Caco-2 (cell line): ENCODE measurements around the gene ITM2C. TPM values are rescaled to one million over a fixed set of nuclear protein-coding genes. Genes with fewer than 3 reads are reported as not detected.
A peak's percentile ranks its signal among the peaks of the same experiment; 100 is the strongest.

Experiments
- Bru-seq: library from RNA; stranded (reverse); fragments of 400-500 nt; gene quantifications from one replicate; lab custom pipeline; 2021; lab: Mats Ljungman, UMichigan
- BruChase-seq, 2 experiments: library from RNA; stranded (reverse); fragments of 400-500 nt; gene quantifications; one replicate each; lab custom pipeline; 2021; lab: Mats Ljungman, UMichigan
- BruUV-seq: library from RNA; stranded (reverse); fragments of 400-500 nt; replicated peaks from 2 replicates; lab custom pipeline; 2021; lab: Mats Ljungman, UMichigan
- CTCF ChIA-PET: fragments of 300-600 bp; sonication (Branson Sonifier 250); formaldehyde crosslinking; loops from one replicate; lab custom pipeline; 2022; ENCODE audit warnings: antibody characterized with exemption; lab: Charles Lee
- POLR2A ChIA-PET: fragments of 300-600 bp; sonication (Branson Sonifier 250); formaldehyde crosslinking; loops from one replicate; lab custom pipeline; 2022; ENCODE audit warnings: antibody characterized with exemption; lab: Charles Lee
- DNase-seq, 2 experiments: peaks; one replicate each; pipeline versions ENCODE4 v3.0.0 to v3.0.0-alpha.2; 2020 to 2022
- H3K27me3 ChIP-seq: replicated peaks from 2 replicates; pipeline ENCODE4 v1.6.0; 2011; ENCODE audit warnings: low read length; ENCODE audit not compliant: control insufficient read depth, insufficient read depth
- H3K36me3 ChIP-seq: 2 replicates; pipeline ENCODE4 v1.5.1; 2011; ENCODE audit warnings: low read length; ENCODE audit not compliant: control insufficient read depth, insufficient read depth
- H3K4me1 ChIP-seq: fragments of 250-450 bp; sonication (Bioruptor Pico); 2 replicates; pipeline ENCODE4 v1.5.1; 2020; ENCODE audit warnings: mild to moderate bottlenecking
- H3K4me3 ChIP-seq: 2 replicates; pipeline ENCODE4 v1.5.1; 2011; ENCODE audit warnings: low read depth, mild to moderate bottlenecking, control low read depth, low read length
- H3K9me3 ChIP-seq: fragments of 250-450 bp; sonication (Bioruptor Pico); 2 replicates; pipeline ENCODE4 v1.5.1; 2020; ENCODE audit warnings: mild to moderate bottlenecking, moderate library complexity
- H3K27ac Mint-ChIP-seq: one replicate; pipeline ENCODE4 v1.8.0; 2022; ENCODE audit warnings: mixed read lengths; ENCODE audit not compliant: unreplicated experiment
- H3K27me3 Mint-ChIP-seq: one replicate; pipeline ENCODE4 v1.8.0; 2022; ENCODE audit warnings: mixed read lengths; ENCODE audit not compliant: insufficient read depth, unreplicated experiment
- H3K36me3 Mint-ChIP-seq: one replicate; pipeline ENCODE4 v1.8.0; 2022; ENCODE audit warnings: mild to moderate bottlenecking, mixed read lengths; ENCODE audit not compliant: insufficient read depth, unreplicated experiment
- H3K4me1 Mint-ChIP-seq: one replicate; pipeline ENCODE4 v1.8.0; 2022; ENCODE audit warnings: low read depth, mixed read lengths; ENCODE audit not compliant: unreplicated experiment
- H3K4me3 Mint-ChIP-seq: one replicate; pipeline ENCODE4 v1.8.0; 2022; ENCODE audit warnings: mild to moderate bottlenecking, moderate library complexity, mixed read lengths; ENCODE audit not compliant: unreplicated experiment
- H3K9me3 Mint-ChIP-seq: one replicate; pipeline ENCODE4 v1.8.0; 2022; ENCODE audit warnings: mixed read lengths; ENCODE audit not compliant: unreplicated experiment
- CTCF ChIP-seq, 2 experiments: fragments of 200-600 bp in 1 of 2; IDR thresholded peaks; 1 replicate in 1 of 2; 2 replicates in 1 of 2; pipeline versions ENCODE4 v1.5.1 to v1.8.0; 2011 to 2022; ENCODE audit warnings: antibody characterized with exemption in 1 of 2, control low read depth in 1 of 2, inconsistent platforms in 1 of 2, low read depth in 1 of 2, low read length in 1 of 2, mild to moderate bottlenecking in 1 of 2, moderate library complexity in 1 of 2; ENCODE audit not compliant: insufficient read depth in 1 of 2, severe bottlenecking in 1 of 2, unreplicated experiment in 1 of 2
- intact Hi-C: fragments of 100-400 bp; cut with micrococcal nuclease; formaldehyde crosslinking; loops from one replicate; pipeline ENCODE4 v1.10.0; 2022; ENCODE audit not compliant: unreplicated experiment
- long read RNA-seq: library from polyadenylated mRNA; stranded (forward); transcript quantifications from one replicate; pipeline ENCODE4 v2.0.0, GENCODE V29; 2022
- total RNA-seq: library from RNA; stranded (reverse); gene quantifications from 2 replicates; pipeline ENCODE4 v1.2.3, GENCODE V29; 2022

ITM2C gene
- total RNA-seq (135 and 136 TPM in 2 replicates), Bru-seq, nascent RNA (percentile 70 among the genes with signal in this experiment), BruChase-seq, experiment 1, labeled RNA remaining after a 2-hour chase (percentile 66 among the genes with signal in this experiment), BruChase-seq, experiment 2, labeled RNA remaining after a 6-hour chase (percentile 84 among the genes with signal in this experiment)
- long read RNA-seq, transcript ITM2C-203 (5 exons, 1,889 nt), result minor isoform, 47 of 265 reads
- long read RNA-seq, transcript ITM2C-210 (1 exons, 501 nt), result minor isoform, 10 of 265 reads
- long read RNA-seq, transcript ITM2C-202 (6 exons, 2,078 nt), result major isoform, 189 of 265 reads
- long read RNA-seq, partial matches to known transcripts, result 6 of 265 reads
- long read RNA-seq, other reads (novel, unspliced or antisense), result 13 of 265 reads

GRCh38 chr2:230864605-230865306 is at the start of gene ITM2C:
ITM2C (plus strand) TSS chr2:230864942; CDS start chr2:230865026, 84 bp downstream.
- no peaks in the 10 kb centered on the region for H3K9me3 Mint-ChIP-seq
- Histone ChIP-seq H3K9me3 (no peaks in the 10 kb centered on the region), H3K4me1 (peaks cover 21% of the 10 kb centered on the region), H3K27me3 (no peaks in the 10 kb centered on the region), H3K4me3 (peak within 1 kb of the TSS; percentile 71), H3K36me3 (no peaks in the 10 kb centered on the region)
- BruUV-seq, result TSS peak; percentile 45
- ChIA-PET POLR2A (no interaction called here), CTCF (interaction anchor here (0.6 to 1.0 kb wide), 4 partner anchors 12 to 185 kb away, joined by 3 read pairs; no protein-coding TSS in a partner anchor)
- H3K4me1 Mint-ChIP-seq, result peaks cover 7% of the 10 kb centered on the region
- peak within 1 kb of the TSS; percentile 92 for H3K4me3 Mint-ChIP-seq
- DNase-seq, result peak; percentile 77 to 81
- peak; percentile 40 to 46 for TF ChIP-seq CTCF (IDR thresholded peaks at IDR 0.05; ENCODE audit: insufficient read depth in 1 of 2, low read depth in 1 of 2, low read length in 1 of 2, severe bottlenecking in 1 of 2, unreplicated experiment in 1 of 2)
- no peaks in the 10 kb centered on the region for H3K27me3 Mint-ChIP-seq
- H3K27ac Mint-ChIP-seq, result peak within 1 kb of the TSS; percentile 68
- no peaks in the 10 kb centered on the region for H3K36me3 Mint-ChIP-seq
- intact Hi-C loops, result loop anchor here (1.0 kb wide), 1 partner anchor 123 kb away; no protein-coding TSS in a partner anchor

GRCh38 chr2:230815088-230815487 is 49.7 kb upstream of the ITM2C start:
- intact Hi-C loops, result no loop called here

More at GRCh38 chr2:230815088-230815487, 49.7 kb upstream of the ITM2C start:
- Histone ChIP-seq H3K9me3 (no peaks in the 10 kb centered on the region), H3K36me3 (no peaks in the 10 kb centered on the region), H3K4me3 (no peak overlapping the region), H3K27me3 (no peaks in the 10 kb centered on the region; the same call in 1 of the 2 replicates), H3K4me1 (no peaks in the 10 kb centered on the region)
- ChIA-PET POLR2A (no interaction called here), CTCF (no interaction called here)
- TF ChIP-seq CTCF (IDR thresholded peaks at IDR 0.05; ENCODE audit: insufficient read depth in 1 of 2, low read depth in 1 of 2, low read length in 1 of 2, severe bottlenecking in 1 of 2, unreplicated experiment in 1 of 2), result no peak
- H3K4me3 Mint-ChIP-seq, result no peak overlapping the region
- DNase-seq, result no peak
- no peaks in the 10 kb centered on the region for H3K27me3 Mint-ChIP-seq
- no peaks in the 10 kb centered on the region for H3K9me3 Mint-ChIP-seq
- no peaks in the 10 kb centered on the region for H3K4me1 Mint-ChIP-seq
- no peak overlapping the region for H3K27ac Mint-ChIP-seq
- peaks cover 21% of the 10 kb centered on the region for H3K36me3 Mint-ChIP-seq
- BruUV-seq, result no TSS peak
